Measurements from ENCODE around the gene ABLIM1.

The ABLIM1 gene

DNA sequence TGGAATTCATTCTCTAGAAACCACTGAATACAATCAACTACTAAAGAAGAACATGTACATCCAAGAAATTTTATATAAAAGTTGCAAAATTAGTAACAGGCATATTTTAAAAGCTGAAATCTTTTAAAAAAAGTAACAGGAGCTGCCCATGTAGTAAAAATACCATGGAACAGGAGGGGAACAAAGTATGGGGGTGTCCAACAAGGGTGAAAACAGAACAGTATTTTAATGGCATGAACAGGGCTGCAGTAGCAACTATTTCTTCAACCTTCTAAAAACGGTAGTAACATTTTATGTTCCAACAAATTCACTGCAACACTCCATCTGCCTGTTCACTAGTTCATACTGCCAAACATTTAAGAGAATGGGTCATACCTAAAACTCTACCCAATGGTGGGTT is 77.0 kb downstream of the ABLIM1 start:
- no peak for DNase-seq (ENCODE audit: low read depth)

DNA sequence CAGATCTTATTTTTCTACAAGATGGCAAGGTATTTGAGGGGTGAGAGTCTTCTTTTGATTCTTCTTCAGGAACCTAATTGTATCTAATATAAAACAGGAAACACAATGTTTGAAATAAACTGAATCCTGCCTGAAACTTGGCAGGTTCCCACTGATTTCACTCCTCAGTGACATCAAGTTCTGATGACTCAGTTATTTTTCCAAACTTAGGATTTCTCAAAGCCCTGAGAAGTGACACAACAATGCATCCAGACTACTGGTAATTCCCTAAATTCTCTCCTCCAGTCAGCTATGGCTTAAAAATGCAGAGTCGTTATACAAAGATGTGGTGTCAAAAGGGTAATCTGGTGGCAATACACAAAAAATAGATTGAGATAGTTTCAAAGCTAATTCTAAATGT is 80.9 kb downstream of the ABLIM1 start:
- DNase-seq (ENCODE audit: low read depth): no peak

DNA sequence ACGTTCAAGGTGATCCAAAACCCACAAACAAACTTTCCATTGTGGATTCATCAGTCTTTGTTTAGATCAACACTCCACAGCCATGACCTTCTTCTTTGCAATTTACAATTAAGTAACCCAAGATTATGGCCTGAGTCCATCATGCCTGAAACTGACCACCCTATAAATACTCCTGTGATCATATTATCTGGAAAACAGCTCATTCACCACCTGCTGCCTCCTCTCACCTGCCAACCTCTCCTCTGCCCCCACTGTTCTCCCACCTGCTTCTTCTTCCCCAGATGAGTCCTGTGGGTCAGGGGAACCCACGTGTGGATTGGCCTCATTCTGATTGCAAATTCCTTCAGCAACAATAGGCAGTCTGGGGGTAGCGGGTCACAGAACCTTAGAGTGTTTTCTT is 81.4 kb downstream of the ABLIM1 start:
- no peak for DNase-seq (ENCODE audit: low read depth)

DNA sequence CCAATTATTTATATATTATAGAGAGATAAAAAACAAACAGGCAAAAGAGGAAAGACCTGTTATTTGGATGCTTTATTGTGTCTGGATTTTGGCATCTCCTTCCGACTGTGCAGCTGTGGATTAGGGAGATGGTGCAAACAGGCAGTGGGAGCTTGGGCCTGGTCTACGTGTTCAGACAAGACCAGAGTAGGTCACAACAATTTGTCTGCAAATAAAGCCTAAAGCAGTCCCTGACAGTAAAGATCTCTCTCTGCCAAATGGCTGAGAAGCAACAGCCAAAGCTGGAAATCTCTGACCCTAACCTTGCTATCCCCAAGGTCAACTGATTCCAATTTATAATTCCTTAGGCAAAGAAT is 82.0 kb downstream of the ABLIM1 start:
- DNase-seq (ENCODE audit: low read depth): no peak

DNA sequence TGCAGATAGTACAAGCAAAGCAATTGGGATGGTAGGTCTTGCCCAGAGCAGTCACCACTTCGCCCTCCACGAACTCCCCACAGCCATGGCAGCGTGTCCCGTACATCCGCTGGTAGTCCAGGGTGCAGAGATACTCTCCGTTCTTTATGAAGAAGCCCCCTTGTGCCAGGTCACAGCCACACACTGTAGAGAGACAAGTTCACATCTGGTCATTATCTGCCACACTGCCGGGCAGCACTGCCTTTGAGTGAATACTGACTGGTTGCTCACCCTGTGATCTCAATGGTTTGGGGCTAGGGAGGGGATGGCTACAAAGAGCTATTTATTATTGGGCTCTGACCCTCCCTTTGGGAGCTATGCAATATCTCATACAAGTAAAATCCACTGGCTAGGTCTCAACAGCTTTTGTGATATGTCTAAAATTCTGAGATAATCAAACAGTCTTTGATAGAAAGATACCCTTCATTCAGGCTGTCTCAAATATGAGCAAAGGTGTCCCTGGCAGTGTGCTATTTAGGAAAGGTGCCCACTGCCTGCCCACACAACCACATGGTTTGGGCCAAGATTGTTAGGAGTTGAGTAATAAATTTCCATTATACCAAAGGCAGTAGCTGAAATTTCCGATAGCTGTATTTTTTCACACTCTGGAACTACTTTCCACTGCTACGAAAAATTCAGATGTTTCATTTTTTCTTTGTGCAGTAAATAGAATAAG is 82.5 kb downstream of the ABLIM1 start:
- DNase-seq (ENCODE audit: low read depth): no peak

DNA sequence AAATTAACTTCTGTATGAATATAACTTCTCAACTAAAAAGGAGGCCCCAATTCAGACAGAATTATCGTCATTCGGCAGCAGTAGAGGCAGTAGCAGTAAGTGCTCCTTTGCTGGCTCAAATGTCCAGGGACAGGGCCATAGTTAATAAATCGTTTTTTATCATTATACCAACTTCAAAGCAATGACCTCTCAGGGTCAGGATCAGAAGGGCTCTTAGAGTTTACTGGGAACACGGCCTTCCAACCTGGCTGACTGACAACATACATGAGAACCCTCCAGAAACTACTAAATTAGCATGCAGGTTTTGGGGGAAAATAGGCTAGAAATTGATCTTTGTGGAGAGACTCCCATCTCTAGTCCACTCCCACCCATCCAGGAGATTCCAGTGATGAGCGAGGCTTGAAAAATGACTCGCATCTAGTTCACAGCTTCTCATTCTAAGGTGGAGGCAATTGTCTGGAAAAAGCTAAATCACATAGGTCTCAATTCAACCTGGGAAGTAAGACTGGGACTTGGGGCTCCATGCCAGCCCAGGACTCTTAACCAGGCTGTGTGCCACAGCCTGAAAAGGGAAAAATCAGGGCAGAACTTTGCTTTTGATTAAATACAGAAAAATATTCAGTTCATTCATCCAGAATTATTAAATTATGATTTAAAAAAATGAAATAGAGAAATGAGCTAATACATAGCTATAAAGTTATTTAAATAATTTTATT is 84.6 kb downstream of the ABLIM1 start:
- DNase-seq (ENCODE audit: low read depth): no peak

DNA sequence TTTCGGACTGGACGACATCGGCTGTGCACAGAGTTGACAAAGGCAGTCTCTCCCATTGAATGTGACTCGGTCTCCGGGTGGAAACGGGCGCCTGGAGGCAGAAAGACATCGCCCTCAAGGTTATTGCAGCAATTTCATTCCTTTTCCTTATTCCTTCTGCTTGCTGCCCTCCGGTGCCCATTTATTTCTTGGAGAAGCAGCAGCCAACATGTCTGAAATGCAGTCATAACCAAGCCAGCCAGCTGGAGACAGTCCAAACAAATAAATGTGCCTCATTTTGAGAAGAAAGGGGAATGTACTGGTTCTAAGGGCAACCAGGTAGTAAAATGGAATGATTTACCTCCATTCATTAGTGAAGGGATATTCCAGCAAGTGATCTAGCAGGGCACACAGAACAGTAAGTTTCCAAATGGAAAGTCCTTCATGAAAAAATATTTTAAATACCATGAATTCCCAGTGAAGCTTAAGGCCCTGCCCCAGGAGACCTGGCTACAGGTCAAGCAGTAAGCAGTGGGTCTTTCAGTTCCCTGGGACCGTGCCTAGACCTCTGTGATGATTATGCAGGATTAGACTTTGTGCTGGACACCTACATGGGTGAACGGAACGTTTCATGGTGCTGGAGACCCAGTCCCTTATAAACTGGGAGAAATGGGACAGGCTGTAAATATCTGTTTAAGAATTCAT is 86.6 kb downstream of the ABLIM1 start:
- DNase-seq (ENCODE audit: low read depth): no peak

DNA sequence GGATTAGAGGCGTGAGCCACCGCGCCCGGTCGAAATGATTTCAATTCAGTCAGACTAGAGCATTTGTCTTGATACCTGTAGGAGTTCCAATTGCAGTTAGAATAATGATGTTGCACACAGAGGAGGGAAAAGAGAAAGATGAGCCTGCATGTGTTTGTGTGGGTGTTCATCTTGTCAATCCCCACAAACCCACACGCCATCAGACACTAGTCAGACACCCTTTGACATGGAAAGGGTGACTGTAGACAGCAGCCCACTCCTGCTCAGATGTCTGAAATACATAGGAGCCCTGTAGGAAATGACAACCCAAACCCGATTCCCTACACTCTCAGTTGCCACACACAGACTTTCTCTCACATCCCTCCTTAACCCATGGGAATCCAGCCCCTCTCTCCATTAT is 92.0 kb downstream of the ABLIM1 start:
- no peak for DNase-seq (ENCODE audit: low read depth)

DNA sequence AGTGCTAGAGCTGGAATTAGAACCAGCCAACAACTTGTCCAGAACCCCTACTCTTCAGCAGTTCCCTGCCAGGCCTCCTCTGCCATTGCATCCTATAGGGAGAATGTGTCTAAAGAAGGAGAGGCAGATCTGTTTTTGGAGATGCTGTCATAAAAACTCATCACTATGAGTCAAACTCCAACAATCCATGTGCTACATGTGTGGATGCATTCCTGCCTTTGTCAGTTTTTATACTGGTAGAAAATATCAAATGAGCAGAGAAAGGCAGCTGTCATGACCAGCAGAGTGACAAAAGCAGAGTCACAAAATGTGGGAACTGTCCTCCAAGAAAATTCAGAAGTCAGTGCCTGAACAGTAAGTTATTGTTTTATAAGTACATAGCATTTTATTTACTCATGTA is 93.0 kb downstream of the ABLIM1 start:
- no peak for DNase-seq (ENCODE audit: low read depth)

DNA sequence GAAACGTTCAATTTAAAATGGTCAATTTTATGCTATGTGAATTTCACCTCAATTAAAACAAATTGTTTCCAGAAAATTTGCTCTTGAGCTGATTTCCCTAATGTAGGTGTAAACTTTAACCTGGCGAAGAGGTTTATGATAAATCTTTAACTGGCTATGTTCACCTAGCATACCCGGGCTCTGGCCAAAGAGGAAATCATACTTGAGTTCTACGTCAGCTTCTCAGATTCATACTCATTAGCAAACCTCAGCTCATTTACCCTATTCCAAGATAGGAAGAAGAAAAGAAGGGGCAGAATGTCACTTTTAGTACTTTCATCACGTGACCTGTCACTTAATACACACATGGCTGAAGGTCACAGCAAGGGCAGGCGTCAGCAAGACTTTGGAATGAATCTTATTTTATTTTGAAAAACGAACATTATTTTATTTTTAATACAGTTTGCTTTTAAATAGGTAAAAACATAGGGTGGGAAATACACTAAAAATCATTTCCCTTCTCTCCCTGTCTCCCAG is 97.0 kb downstream of the ABLIM1 start:
- DNase-seq (ENCODE audit: low read depth): no peak

DNA sequence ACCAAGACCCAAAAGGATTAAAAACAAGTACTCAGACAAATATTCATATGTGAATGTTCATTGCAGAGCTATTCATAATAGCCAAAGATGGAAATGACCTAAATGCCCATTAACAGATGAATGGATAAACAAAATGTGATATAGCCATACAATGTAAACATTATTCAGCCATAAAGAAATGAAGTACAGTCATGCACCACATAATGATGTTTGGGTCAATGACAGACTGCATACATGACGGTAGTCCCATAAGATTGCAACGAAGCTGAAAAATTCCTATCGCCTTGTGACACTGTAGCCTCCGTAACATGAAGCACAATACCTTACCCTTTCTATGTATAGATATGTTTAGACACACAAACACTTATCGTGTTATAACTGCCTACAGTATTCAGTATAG is 97.9 kb downstream of the ABLIM1 start:
- DNase-seq (ENCODE audit: low read depth): no peak

DNA sequence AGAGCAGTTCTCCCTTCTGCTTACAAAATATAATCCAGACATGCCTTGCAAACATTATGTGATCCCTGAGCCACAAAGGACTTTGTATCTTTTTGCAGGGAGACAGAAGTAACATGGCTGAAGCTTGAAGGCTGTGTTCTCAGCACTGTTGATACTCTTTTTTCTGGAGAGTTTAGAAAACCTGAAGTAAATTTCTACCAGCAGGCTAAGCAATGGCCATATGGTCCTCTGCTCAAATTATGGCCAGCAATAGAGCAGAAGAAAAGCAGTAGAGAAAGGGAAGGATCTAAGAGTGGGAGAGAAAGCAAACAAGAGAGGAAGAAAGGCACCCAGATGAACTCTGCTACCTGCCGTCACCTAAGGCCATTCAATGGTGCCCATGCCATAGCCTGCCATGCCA is 98.4 kb downstream of the ABLIM1 start:
- DNase-seq (ENCODE audit: low read depth): no peak

DNA sequence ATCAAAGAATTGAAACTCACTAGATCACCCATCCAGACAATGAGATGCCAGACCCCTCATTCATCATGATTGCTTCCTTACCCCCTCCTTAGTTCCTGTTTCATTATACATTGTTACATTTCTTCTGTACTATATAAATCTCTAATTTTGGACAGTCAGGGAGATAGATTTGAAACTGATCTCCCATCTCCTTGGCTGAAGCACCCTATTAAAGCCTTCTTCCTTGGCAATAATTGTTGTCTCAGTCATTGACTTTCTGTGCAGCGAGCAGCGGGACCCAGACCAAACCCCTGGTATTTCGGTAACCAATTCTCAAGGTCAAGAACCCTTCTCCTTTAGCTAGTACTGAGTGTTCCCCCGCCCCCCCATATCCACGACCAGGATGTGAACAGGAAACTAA is 100.2 kb downstream of the ABLIM1 start:
- no peak for DNase-seq (ENCODE audit: low read depth)

DNA sequence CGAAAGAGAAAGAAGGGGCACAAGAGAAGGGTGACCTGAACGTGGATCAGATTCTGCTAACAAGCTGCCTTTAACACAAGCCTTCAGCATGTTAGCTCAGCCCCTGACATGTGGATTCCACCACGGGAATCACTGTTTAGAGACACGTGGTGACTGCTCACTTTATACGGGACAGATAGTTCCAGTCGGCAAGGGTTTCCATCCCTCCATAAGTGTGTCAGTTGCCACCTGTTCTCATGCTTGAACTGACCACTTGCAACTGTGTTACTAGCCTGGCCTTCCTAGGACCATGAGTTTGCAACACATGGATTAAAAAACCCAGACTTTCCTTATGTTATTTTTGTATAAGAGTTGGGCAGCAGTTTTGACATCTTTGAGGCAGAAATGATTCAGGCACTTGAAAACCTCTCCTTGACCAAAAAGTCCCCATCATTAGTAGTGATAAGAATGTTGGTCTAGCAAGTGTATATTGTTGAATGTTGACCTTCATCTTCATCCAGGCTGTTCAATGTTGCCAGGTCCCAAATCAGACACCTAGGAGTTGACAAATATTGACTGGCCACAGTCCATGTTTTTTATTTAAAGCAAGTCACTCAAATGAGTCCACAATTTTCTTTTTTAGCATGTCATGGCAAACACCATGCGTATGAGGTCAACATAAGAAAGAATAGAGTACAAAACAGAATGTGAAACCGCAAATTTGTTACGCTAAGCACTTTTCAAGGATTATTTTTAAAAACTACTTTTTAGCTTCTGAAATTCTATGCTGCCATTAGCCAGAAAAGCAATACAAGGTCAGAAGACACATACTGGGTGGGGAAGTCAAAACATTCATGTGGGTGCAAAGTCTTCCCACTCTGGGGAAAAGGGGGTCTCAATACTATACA is 101.6 kb downstream of the ABLIM1 start:
- DNase-seq (ENCODE audit: low read depth): no peak

DNA sequence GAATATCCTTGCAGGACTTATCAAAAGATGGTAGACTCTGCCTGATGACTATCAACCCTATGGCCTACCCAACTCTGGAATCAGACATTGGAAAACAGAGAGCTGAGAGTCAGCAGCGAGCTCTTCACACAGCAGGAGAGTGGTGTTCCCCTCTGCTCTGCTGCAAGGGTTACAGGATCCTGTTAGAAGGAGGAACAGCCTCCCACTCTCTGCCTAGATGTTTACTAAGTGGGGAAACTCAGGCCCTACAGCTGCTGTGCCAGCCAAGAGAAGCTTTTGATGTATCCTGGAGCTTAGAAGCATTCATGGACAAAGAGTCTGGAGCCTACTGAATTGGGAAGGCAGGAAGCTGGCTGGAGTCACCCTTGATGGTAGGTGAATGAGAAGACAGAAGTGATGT is 104.6 kb downstream of the ABLIM1 start:
- DNase-seq (ENCODE audit: low read depth): no peak

DNA sequence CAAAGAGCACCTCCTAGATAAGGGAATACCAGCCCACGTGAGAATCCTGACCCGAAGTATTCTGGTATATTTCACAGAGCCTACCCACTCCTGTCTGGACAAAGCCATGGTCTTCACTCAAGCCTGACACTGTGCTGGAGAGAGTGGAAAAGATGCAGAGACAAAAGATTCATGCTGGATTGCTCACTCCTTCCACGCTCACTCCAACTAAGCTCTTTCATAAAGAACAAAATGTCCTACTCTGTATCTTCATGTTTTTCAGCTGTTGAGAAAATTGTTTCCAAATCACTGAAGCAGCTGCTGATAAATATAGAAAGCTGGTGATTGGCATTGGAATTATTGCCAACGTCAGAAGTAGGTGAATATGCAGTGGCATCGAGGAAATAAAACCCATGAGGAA is 106.0 kb downstream of the ABLIM1 start:
- DNase-seq (ENCODE audit: low read depth): no peak

DNA sequence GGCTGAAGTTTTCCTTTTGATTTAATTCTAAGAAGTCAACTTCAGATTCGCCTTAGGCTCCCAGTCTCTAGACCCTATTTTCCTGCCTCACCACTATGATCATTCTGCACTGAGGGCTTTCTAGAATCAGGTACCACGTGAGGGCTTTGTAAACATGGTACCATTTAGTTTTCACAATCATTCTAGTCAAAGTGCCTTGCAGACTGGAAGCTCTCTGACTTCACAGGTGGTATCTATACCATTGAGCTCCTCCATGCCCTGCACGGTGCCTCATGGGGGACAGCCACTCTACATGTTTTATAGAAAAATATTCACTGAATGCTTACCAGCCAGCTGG is 106.5 kb downstream of the ABLIM1 start:
- no peak for DNase-seq (ENCODE audit: low read depth)

DNA sequence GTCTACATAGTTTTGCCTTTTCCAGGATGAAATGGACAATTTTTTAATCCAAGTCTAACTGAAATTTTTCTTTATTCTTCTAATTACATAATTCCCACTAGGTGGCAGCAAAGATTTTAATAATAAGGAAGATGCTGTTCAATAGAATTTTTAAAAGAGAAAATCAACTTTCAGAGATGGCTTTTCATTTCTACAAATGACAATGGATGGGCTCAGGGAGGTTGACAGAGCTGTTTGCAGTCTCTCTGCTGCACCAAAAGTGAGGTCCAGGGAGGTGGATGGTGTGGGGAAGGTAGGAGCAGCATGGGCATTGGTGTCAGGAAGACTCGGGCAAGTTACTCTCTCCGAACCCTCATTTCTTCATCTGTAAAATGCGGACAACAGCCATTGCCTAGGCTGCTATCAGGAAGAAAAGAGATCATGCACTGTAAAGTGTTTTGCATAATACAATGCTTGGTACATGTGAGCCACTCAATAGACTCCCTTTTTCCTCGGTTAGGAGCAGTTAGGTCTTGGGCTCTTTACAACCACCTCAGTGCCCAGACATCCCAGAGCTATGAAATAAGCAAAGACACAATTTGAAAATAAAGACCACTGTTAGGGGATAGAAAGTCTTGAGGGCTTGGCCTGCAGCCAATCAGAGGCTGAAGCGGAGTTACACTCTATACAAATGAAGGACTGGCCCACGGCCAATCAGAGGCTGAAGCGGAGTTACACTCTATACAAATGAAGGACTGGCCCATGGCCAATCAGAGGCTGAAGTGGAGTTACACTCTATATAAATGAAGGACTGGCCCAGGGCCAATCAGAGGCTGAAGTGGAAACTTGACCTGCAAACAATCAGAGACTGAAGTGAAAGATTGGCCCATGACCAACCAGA is 107.1 kb downstream of the ABLIM1 start:
- DNase-seq (ENCODE audit: low read depth): no peak

DNA sequence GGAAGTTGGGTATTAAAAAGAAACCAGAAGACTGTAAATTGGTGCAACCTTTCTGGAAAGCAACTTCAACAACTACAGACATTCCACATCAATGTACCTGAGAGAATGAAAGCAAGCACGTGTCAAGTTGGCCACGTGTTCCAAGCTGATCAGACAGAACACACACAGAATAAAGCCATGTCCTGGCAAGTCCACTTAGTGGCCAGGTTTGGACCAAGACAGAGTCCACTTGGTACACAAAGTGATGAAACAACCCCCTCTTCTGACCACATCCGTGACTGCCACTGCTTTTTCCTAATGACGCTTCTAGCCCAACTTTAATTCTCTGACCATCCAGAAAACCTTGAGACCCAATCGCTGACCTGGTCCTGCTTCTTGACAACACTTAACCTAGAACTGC is 109.4 kb downstream of the ABLIM1 start:
- DNase-seq (ENCODE audit: low read depth): no peak

DNA sequence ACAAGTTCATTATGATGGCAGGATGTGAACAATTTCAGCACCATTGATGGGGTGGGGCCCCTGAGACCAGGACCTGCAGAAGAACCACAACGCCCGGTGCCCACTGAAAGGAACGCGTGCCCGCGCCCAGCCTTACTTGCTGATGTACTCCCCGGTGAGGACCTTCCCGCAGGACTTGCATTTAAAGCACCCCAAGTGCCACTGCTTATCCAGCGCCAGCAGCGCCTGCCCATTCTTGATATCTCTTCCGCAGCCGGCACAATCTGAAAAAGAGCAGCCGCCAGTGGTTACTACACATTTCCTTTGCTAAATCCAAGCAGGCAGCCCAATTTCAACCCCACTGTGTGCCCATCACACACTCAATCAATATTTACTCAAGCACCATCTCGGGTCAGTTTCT is 110.6 kb downstream of the ABLIM1 start:
- no peak for DNase-seq (ENCODE audit: low read depth)

DNA sequence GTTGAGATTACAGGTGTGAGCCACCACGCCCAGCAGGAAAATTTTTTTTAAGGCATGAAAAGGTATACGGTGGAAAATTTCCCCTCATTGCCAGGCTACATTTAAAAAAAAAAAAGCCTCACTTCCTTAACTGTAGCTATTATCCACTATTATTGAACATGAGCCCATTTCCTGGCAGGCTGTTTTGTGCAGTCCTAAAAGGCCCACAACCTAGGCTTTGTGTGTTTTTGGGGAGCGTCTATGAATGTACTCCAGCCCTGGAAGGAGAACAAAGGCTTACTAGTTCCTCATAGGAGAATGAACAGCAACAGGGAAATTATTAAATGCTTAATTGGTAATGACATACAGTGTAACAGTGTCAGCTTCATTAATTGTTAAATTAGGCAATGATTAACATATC is 111.0 kb downstream of the ABLIM1 start:
- DNase-seq (ENCODE audit: low read depth): no peak
